B cell (primary cell): ENCODE data around the gene SLC12A7. TPM values are rescaled to one million over a fixed set of nuclear protein-coding genes. Genes with fewer than 3 reads are reported as not detected.

ENCODE experiments used
- ATAC-seq: fragments of 200-7000 bp; cut with Tn5 transposase; one replicate; pipeline ENCODE4 v1.10.0; 2021; ENCODE audit warnings: low read depth, mild to moderate bottlenecking, moderate number of reproducible peaks, moderate library complexity
- CTCF ChIA-PET: fragments of 350-600 bp; sonication (Branson Sonifier 250); formaldehyde crosslinking; loops from one replicate; lab custom pipeline; 2021; ENCODE audit warnings: antibody characterized with exemption, inconsistent platforms; lab: Charles Lee
- POLR2A ChIA-PET: fragments of 350-600 bp; sonication (Branson Sonifier 250); formaldehyde crosslinking; loops from one replicate; lab custom pipeline; 2021; ENCODE audit warnings: antibody characterized with exemption; lab: Charles Lee
- DNase-seq: peaks from one replicate; pipeline ENCODE4 v3.0.0; 2013
- H2AFZ ChIP-seq: 2 replicates; pipeline ENCODE4 v1.6.1; 2012; ENCODE audit warnings: mild to moderate bottlenecking, low read depth, low read length; ENCODE audit not compliant: insufficient read depth, poor library complexity, severe bottlenecking
- H3K27ac ChIP-seq, 2 donors: 1 replicate in 1 of 2; 2 replicates in 1 of 2; pipeline ENCODE4 v1.5.1; 2012 to 2013; ENCODE audit warnings: low read length in 2 of 2, mild to moderate bottlenecking in 2 of 2, moderate library complexity in 1 of 2
- H3K27me3 ChIP-seq, 4 experiments: fragments of 200-600 bp in 1 of 4; sonication (generic) in 1 of 4; replicated peaks in 1 of 4; 1 replicate in 2 of 4; 2 replicates in 2 of 4; pipeline versions ENCODE4 v1.6.1 to v1.7.0; 2013 to 2016; ENCODE audit warnings: low read length in 3 of 4, mild to moderate bottlenecking in 2 of 4, mixed read lengths in 1 of 4, moderate library complexity in 1 of 4; ENCODE audit not compliant: insufficient read depth in 4 of 4, control insufficient read depth in 3 of 4; ENCODE audit errors: control extremely low read depth in 1 of 4
- H3K36me3 ChIP-seq, 2 experiments: replicated peaks in 1 of 2; 1 replicate in 1 of 2; 2 replicates in 1 of 2; pipeline versions ENCODE4 v1.6.1 to v1.7.1; 2013; ENCODE audit warnings: low read length in 1 of 2; ENCODE audit not compliant: insufficient read depth in 2 of 2, control insufficient read depth in 1 of 2; ENCODE audit errors: control extremely low read depth in 1 of 2, extremely low read depth in 1 of 2
- H3K4me1 ChIP-seq, 2 donors: fragments of 200-600 bp in 1 of 2; sonication (generic) in 1 of 2; 1 replicate in 1 of 2; 2 replicates in 1 of 2; pipeline versions ENCODE4 v1.5.1 to v1.6.1; 2013 to 2017; ENCODE audit warnings: low read length in 2 of 2; ENCODE audit not compliant: control insufficient read depth in 2 of 2, insufficient read depth in 2 of 2
- H3K4me2 ChIP-seq: replicated peaks from 2 replicates; pipeline ENCODE3; 2012; ENCODE audit warnings: mild to moderate bottlenecking, low read depth, low read length; ENCODE audit not compliant: poor library complexity, severe bottlenecking
- H3K4me3 ChIP-seq, 5 experiments: fragments of 200-600 bp in 1 of 5; sonication (generic) in 1 of 5; 1 replicate in 3 of 5; 2 replicates in 2 of 5; pipeline versions ENCODE4 v1.5.1 to v1.7.0; 2011 to 2016; ENCODE audit warnings: low read length in 4 of 5, mild to moderate bottlenecking in 4 of 5, low read depth in 2 of 5, control low read depth in 1 of 5, moderate library complexity in 1 of 5; ENCODE audit not compliant: insufficient read depth in 1 of 5; ENCODE audit errors: control extremely low read depth in 1 of 5, extremely low read depth in 1 of 5
- H3K79me2 ChIP-seq: fragments of 200-600 bp; sonication (generic); one replicate; pipeline ENCODE4 v1.6.0; 2016; ENCODE audit warnings: low read length; ENCODE audit not compliant: control insufficient read depth, insufficient read depth
- H3K9ac ChIP-seq: fragments of 200-600 bp; sonication (generic); 2 replicates; pipeline ENCODE4 v1.6.1; 2017; ENCODE audit warnings: mild to moderate bottlenecking, low read length, moderate library complexity
- H3K9me3 ChIP-seq, 3 donors: one replicate each; pipeline versions ENCODE4 v1.6.1 to v1.7.1; 2013; ENCODE audit warnings: low read length in 2 of 3; ENCODE audit not compliant: control insufficient read depth in 2 of 3, insufficient read depth in 1 of 3; ENCODE audit errors: control extremely low read depth in 1 of 3
- H4K20me1 ChIP-seq: 2 replicates; pipeline ENCODE4 v1.6.0; 2012; ENCODE audit warnings: mild to moderate bottlenecking, low read length; ENCODE audit not compliant: insufficient read depth, control insufficient read depth, poor library complexity, severe bottlenecking
- H3K27ac Mint-ChIP-seq: one replicate; pipeline ENCODE4 v1.8.0; 2021; ENCODE audit warnings: mixed read lengths
- H3K27me3 Mint-ChIP-seq: one replicate; pipeline ENCODE4 v1.8.0; 2021; ENCODE audit warnings: mixed read lengths
- H3K4me1 Mint-ChIP-seq: one replicate; pipeline ENCODE4 v1.8.0; 2021; ENCODE audit warnings: mixed read lengths
- H3K4me3 Mint-ChIP-seq: one replicate; pipeline ENCODE4 v1.8.0; 2021; ENCODE audit warnings: mixed read lengths
- H3K9me3 Mint-ChIP-seq: one replicate; pipeline ENCODE4 v1.8.0; 2022; ENCODE audit warnings: mixed read lengths; ENCODE audit not compliant: insufficient read depth
- CTCF ChIP-seq: fragments of 200-600 bp; IDR thresholded peaks from one replicate; pipeline ENCODE4 v1.8.0; 2022; ENCODE audit warnings: antibody characterized with exemption, mild to moderate bottlenecking
- EZH2 ChIP-seq: IDR thresholded peaks from 2 replicates; pipeline ENCODE4 v1.6.1; 2012; ENCODE audit warnings: borderline replicate concordance, low read depth, mild to moderate bottlenecking, moderate library complexity, low read length; ENCODE audit not compliant: insufficient read depth, poor library complexity, severe bottlenecking
- WGBS: methylation state at CpG from one replicate; pipeline ENCODE4 v1.1.5; 2013; ENCODE audit warnings: missing lambda C conversion rate; ENCODE audit not compliant: insufficient coverage; 5-methylcytosine and 5-hydroxymethylcytosine counted together
- intact Hi-C: fragments of 100-400 bp; cut with micrococcal nuclease; formaldehyde crosslinking; loops from one replicate; pipeline ENCODE4 v1.10.0; 2022
- polyA plus RNA-seq: library from polyadenylated mRNA; depleted of rRNA; stranded (reverse); fragments of >200 nt; gene quantifications from 2 replicates; pipeline ENCODE4 v1.2.3, GENCODE V29; 2012
- total RNA-seq, 2 donors: library from RNA; stranded (reverse); fragments of 120-200 nt in 1 of 2; gene quantifications; 1 replicate in 1 of 2; 2 replicates in 1 of 2; pipeline versions ENCODE4 v1.2.3 to v1.2.4, GENCODE V29; 2013 to 2022

The SLC12A7 gene
- total and polyA plus RNA-seq, 2 donors (not counting 1 experiment from before 2014, with no cell fraction given): 25.5 to 34.4 TPM

GRCh38 chr5:1131191-1131621 lies 19.3 kb upstream of the SLC12A7 start:
- Histone ChIP-seq H3K4me3 (no peak overlapping the region), H3K9me3 (no peaks in the 10 kb centered on the region), H4K20me1 (no peaks in the 10 kb centered on the region), H3K27me3 (peaks cover 0 to 7% (median 0%) of the 10 kb centered on the region in 4 experiments), H3K4me1 (peaks cover 23 to 33% of the 10 kb centered on the region in 2 donors), H3K4me2 (no peak overlapping the region), H3K27ac (no peak overlapping the region), H3K9ac (no peak overlapping the region), H3K79me2 (no peaks in the 10 kb centered on the region), H2AFZ (no peak overlapping the region), H3K36me3 (no peaks in the 10 kb centered on the region)
- intact Hi-C loops: no loop called here
- H3K9me3 Mint-ChIP-seq: no peaks in the 10 kb centered on the region
- peaks cover 32% of the 10 kb centered on the region for H3K4me1 Mint-ChIP-seq
- DNase-seq (no peak), ATAC-seq (no peak)
- H3K4me3 Mint-ChIP-seq: no peak overlapping the region
- ChIA-PET POLR2A (no interaction called here), CTCF (interaction anchor here (0.9 kb wide), 1 partner anchor 25 kb away, joined by 3 read pairs; no protein-coding TSS in a partner anchor)
- 95% methylated on average over 13 of the region's 14 CpGs for WGBS
- no peak overlapping the region for H3K27ac Mint-ChIP-seq
- no peak for TF ChIP-seq CTCF
- TF ChIP-seq EZH2: no peak
- H3K27me3 Mint-ChIP-seq: peaks cover 8% of the 10 kb centered on the region

GRCh38 chr5:1130218-1130946 lies 18.5 kb upstream of the SLC12A7 start:
- H3K9ac ChIP-seq: no peak overlapping the region
- H3K4me2 ChIP-seq: peak overlapping the region; percentile 25
- TF ChIP-seq EZH2: no peak
- TF ChIP-seq CTCF: no peak
- POLR2A ChIA-PET: no interaction called here
- H3K79me2 ChIP-seq: no peaks in the 10 kb centered on the region
- CTCF ChIA-PET: interaction anchor here (0.9 kb wide), 1 partner anchor 26 kb away, joined by 3 read pairs; no protein-coding TSS in a partner anchor
- Mint-ChIP-seq H3K9me3 (no peaks in the 10 kb centered on the region), H3K27me3 (peaks cover 4% of the 10 kb centered on the region), H3K4me3 (no peak overlapping the region), H3K4me1 (peaks cover 28% of the 10 kb centered on the region), H3K27ac (no peak overlapping the region)
- no peak overlapping the region for H3K27ac ChIP-seq
- intact Hi-C loops: no loop called here
- no peak for DNase-seq
- peaks cover 0 to 6% (median 0%) of the 10 kb centered on the region in 4 experiments for H3K27me3 ChIP-seq
- H4K20me1 ChIP-seq: no peaks in the 10 kb centered on the region
- H3K4me1 ChIP-seq: peaks cover 23 to 30% of the 10 kb centered on the region in 2 donors
- no peaks in the 10 kb centered on the region for H3K9me3 ChIP-seq
- WGBS: 72% methylated on average over 23 of the region's 26 CpGs
- no peak for ATAC-seq
- H2AFZ ChIP-seq: no peak overlapping the region
- H3K4me3 ChIP-seq: no peak overlapping the region
- no peaks in the 10 kb centered on the region for H3K36me3 ChIP-seq
